Fibroblast of villous mesenchyme (primary cell): ENCODE data around the gene ADH4. TPM values are rescaled to one million over a fixed set of nuclear protein-coding genes. Genes with fewer than 3 reads are reported as not detected.

ENCODE experiments used
- DNase-seq: peaks from one replicate; pipeline ENCODE4 v3.0.0-alpha.2; 2010; ENCODE audit warnings: low read depth
- H3K4me3 ChIP-seq: 2 replicates; pipeline ENCODE4 v1.5.1; 2011; ENCODE audit warnings: low read depth, mild to moderate bottlenecking, low read length
- total RNA-seq: library from RNA; depleted of rRNA; stranded (reverse); fragments of >200 nt; gene quantifications from 2 replicates; pipeline ENCODE4 v1.2.3, GENCODE V29; 2012
- TF ChIP-seq, protein P1 (sequence below): IDR thresholded peaks from 2 replicates; pipeline ENCODE4 v1.5.1; 2012; ENCODE audit warnings: low read depth, mild to moderate bottlenecking, low read length; ENCODE audit not compliant: insufficient read depth

The ADH4 gene
- total RNA-seq, 1 donor = not detected

- TF ChIP-seq, protein P1, sequence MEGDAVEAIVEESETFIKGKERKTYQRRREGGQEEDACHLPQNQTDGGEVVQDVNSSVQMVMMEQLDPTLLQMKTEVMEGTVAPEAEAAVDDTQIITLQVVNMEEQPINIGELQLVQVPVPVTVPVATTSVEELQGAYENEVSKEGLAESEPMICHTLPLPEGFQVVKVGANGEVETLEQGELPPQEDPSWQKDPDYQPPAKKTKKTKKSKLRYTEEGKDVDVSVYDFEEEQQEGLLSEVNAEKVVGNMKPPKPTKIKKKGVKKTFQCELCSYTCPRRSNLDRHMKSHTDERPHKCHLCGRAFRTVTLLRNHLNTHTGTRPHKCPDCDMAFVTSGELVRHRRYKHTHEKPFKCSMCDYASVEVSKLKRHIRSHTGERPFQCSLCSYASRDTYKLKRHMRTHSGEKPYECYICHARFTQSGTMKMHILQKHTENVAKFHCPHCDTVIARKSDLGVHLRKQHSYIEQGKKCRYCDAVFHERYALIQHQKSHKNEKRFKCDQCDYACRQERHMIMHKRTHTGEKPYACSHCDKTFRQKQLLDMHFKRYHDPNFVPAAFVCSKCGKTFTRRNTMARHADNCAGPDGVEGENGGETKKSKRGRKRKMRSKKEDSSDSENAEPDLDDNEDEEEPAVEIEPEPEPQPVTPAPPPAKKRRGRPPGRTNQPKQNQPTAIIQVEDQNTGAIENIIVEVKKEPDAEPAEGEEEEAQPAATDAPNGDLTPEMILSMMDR = no peak
- H3K4me3 ChIP-seq = no peak overlapping the region
- DNase-seq = no peak
These were observed 10.7 kb upstream of the ADH4 start for GRCh38 chr4:99154658-99155342.

- H3K4me3 ChIP-seq = no peak overlapping the region
- TF ChIP-seq, protein P1 = no peak
- DNase-seq = no peak
These were observed 7.9 kb upstream of the ADH4 start for GRCh38 chr4:99151995-99152394.

DNA sequence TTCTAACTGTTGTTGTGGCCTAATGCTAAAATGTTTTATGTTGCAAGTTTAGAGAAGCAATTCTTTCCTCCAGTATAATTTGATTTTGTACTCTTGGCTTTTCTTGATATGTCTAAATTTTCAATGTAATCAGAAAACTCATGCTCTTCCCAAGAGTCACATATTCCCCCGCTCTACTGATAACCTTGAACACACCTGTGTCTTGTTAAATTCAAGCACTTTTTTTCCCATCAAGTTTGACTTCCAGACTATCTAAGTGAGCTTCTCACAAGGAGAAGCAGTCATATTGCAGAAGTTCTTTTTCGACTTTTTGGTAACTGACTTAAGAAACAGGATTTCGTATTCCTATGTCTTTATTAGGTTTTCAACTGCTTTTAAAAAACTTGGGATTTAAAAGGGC lies 7.4 kb upstream of the ADH4 start:
- no peak for DNase-seq
- H3K4me3 ChIP-seq = no peak overlapping the region
- TF ChIP-seq, protein P1 = no peak

DNA sequence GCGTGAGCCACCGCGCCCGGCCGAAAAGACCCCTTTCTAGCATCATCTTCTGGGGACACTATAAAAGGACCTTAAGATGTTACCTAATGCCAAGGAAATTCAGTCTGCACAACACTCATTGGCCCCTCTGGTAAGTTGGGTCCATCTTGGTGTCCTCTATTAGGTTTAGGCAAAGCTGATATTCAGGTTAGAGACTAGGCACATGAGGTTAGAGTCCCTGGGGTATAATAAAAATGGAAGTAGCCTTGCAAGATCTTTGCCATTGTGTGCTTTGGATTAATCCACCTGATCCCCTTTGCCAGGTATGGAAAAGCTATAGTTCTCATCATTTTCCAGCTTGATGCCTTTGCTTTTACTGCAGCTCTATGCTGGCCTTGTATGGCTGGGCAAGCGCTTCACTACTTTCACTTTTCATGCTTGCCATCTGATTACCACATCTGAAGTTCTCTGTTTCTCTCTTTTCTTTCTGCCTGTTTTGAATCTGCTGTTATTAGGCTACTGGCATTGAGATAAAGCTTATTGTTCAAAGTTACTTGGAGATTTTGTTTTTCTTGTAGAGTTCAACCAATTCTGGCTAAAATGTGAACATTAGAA lies 5.4 kb upstream of the ADH4 start:
- no peak for DNase-seq
- TF ChIP-seq, protein P1 = no peak
- no peak overlapping the region for H3K4me3 ChIP-seq

DNA sequence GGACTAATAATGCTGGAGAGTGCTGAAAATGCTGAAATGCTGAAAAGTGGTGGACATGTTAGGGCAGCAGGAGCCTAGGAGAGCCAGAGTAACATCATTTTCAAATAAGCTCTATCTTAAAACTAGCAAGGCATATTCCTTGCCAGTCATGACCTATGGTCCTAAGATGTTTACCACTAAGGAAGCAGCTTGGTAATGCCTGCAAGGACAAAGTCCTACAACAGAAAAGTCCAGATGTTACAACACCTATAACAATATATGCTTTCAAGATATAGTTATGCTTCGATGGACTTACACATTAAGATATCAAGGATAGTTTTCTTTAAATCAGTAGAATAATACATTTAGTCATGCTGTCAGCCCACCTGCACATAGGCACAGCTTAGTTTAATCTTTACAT lies 4.5 kb upstream of the ADH4 start:
- no peak for DNase-seq
- no peak overlapping the region for H3K4me3 ChIP-seq
- TF ChIP-seq, protein P1 = no peak

GRCh38 chr4:99144587-99144986 lies 490 bp upstream of the ADH4 start:
- TF ChIP-seq, protein P1 = no peak
- DNase-seq = no peak
- no peak overlapping the region for H3K4me3 ChIP-seq
